Measurements from ENCODE around the gene MMP24OS.

The MMP24OS gene

GRCh38 chr20:35291654-35292503 lies 14.0 kb upstream of the MMP24OS start, which contains the start of gene FAM83C:
FAM83C (minus strand) TSS chr20:35292425; CDS start chr20:35292304, 121 bp downstream.
- DNase-seq (ENCODE audit: low spot score) = no peak

GRCh38 chr20:35290887-35291417 lies 13.0 kb upstream of the MMP24OS start:
- DNase-seq (ENCODE audit: low spot score) = no peak

- no peak for DNase-seq (ENCODE audit: low spot score)
These were observed 12.4 kb upstream of the MMP24OS start for GRCh38 chr20:35290186-35290886.

GRCh38 chr20:35288325-35289060 lies 10.6 kb upstream of the MMP24OS start:
- no peak for DNase-seq (ENCODE audit: low spot score)

- no peak for DNase-seq (ENCODE audit: low spot score)
These were observed 9.8 kb upstream of the MMP24OS start for GRCh38 chr20:35287509-35288324.

GRCh38 chr20:35286899-35287508 lies 9.1 kb upstream of the MMP24OS start:
- no peak for DNase-seq (ENCODE audit: low spot score)

- DNase-seq (ENCODE audit: low spot score) = no peak
These were observed 8.4 kb upstream of the MMP24OS start for GRCh38 chr20:35286077-35286898.

GRCh38 chr20:35285806-35286076 lies 7.8 kb upstream of the MMP24OS start:
- no peak for DNase-seq (ENCODE audit: low spot score)

GRCh38 chr20:35284992-35285805 lies 7.3 kb upstream of the MMP24OS start:
- no peak for DNase-seq (ENCODE audit: low spot score)

GRCh38 chr20:35284267-35284991 lies 6.5 kb upstream of the MMP24OS start, which contains the start of gene EIF6:
EIF6 (minus strand) TSS chr20:35284772; CDS start chr20:35284487, 285 bp downstream.
- DNase-seq (ENCODE audit: low spot score) = peak; percentile 93

- DNase-seq (ENCODE audit: low spot score) = peak; percentile 28
These were observed 5.7 kb upstream of the MMP24OS start for GRCh38 chr20:35283441-35284266.

GRCh38 chr20:35281506-35282101 lies 3.7 kb upstream of the MMP24OS start:
- no peak for DNase-seq (ENCODE audit: low spot score)

GRCh38 chr20:35280523-35280922 lies 2.6 kb upstream of the MMP24OS start:
- DNase-seq (ENCODE audit: low spot score) = no peak

- no peak for DNase-seq (ENCODE audit: low spot score)
These were observed 1.7 kb upstream of the MMP24OS start for GRCh38 chr20:35279533-35280174.

- no peak for DNase-seq (ENCODE audit: low spot score)
These were observed 1.1 kb upstream of the MMP24OS start for GRCh38 chr20:35279040-35279439.

GRCh38 chr20:35277127-35277526 lies 795 bp downstream of the MMP24OS start:
- DNase-seq (ENCODE audit: low spot score) = no peak

GRCh38 chr20:35276408-35276807 lies 1.5 kb downstream of the MMP24OS start:
- DNase-seq (ENCODE audit: low spot score) = no peak

Measured in GM03348 (cell line).